GM19193 (cell line): ENCODE results near the gene TRIM23.
A peak's percentile ranks its signal among the peaks of the same experiment; 100 is the strongest.

Experiments
- POLR2A ChIP-seq: IDR thresholded peaks from 4 replicates; pipeline ENCODE4 v1.6.1; 2011; ENCODE audit not compliant: insufficient read depth, insufficient read length; ENCODE audit errors: extremely low read depth

The TRIM23 gene

GRCh38 chr5:65624025-65624570, at the start of gene TRIM23:
TSS of gene TRIM23 (minus strand) at chr5:65624333. CDS start at chr5:65624274, 59 bp downstream.
- TF ChIP-seq POLR2A, result peak; percentile 72

DNA sequence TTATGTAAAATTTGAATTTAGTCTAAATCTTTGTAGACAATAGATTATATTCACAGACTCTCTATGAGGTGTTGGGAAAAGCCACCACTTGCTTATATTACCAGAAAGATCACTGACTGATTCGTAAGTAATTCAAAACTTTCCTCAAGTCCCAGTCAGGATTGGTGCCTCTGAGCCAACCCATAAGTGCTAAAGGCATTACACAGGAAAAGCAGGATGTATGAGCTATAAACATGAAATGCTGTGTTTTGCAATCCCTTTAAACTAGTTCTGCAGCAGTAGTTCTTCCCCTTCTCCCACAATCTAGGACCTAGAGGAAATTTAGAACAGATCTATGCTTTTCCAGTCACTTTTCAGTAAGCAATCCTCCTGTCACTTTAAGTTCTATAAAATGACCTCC, 48.7 kb upstream of the TRIM23 start:
- TF ChIP-seq POLR2A, result no peak

DNA sequence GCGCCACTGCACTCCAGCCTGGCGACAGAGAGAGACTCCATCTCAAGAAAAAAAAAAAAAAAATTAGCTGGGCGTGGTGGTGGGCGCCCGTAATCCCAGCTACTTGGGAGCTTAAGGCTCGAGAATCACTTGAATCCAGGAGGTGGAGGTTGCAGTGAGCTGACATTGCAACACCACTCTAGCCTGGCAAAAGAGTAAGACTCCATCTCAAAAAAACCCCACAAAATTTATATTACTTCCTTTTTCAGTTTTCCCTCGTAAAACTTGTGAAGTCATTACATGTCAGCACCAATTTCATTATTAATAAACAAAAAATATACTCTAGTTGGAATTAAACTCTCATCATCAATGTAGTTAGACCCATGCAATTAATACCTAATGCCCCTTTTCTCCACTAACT, 44.6 kb upstream of the TRIM23 start:
- TF ChIP-seq POLR2A, result no peak

GRCh38 chr5:65663804-65664521, 39.8 kb upstream of the TRIM23 start:
- no peak for TF ChIP-seq POLR2A

GRCh38 chr5:65654713-65655112, 30.6 kb upstream of the TRIM23 start:
- no peak for TF ChIP-seq POLR2A

DNA sequence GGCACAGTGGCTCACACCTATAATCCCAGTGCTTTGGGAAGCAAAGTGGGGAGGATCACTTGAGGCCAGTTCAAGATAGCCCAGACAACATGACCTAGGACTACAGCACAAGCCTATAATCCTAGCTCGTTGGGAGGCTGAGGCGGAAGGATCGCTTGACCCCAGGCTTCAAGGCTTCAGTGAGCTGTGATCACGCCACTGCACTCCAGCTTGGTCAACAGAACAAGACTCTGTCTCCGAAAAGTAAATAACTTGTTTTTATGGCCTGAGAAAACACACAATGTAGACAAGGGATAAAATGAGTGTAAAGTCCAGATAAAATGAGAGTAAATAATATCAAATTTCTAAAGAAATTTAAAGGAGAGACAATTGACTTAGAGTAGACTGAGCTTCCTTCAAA, 27.0 kb upstream of the TRIM23 start:
- no peak for TF ChIP-seq POLR2A

GRCh38 chr5:65647941-65648340, 23.8 kb upstream of the TRIM23 start:
- TF ChIP-seq POLR2A, result no peak

- no peak for TF ChIP-seq POLR2A
These were observed 22.8 kb upstream of the TRIM23 start for GRCh38 chr5:65646938-65647337.

DNA sequence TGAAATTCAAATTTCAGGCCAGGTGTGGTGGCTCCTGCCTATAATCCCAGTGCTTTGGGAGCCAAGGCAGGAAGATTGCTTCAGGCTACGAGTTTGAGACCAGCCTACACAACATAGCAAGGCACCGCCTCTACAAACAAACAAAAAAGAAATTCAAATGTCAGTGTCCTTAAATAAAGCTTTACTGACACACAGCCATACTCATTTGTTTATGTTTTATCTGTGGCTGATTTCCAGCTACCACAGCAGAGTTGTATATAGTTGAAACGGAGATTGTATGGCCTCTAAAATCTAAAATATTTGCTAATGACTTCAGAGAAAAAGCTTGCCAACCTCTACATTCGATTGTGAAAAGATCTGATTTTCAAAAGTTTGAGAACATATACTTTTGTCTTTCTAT, 16.1 kb upstream of the TRIM23 start:
- TF ChIP-seq POLR2A, result no peak

DNA sequence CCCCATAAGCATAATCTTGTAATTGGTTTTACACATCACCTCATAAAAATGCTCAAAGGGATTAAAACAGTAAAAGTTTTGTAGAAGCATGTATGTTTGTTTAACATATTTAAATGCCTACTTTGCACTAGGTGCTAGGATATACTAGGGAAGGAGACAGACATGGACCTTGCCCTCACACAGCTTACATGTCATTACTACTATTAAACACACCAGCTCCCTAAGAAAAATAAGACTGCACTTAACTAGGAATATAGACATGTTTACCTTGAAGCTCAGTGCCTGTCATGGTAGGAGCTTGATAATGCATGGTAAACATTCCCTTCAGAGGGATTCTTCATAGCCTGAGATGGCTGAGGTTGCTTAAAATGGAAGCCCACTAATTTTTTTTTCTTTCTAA, 6.8 kb upstream of the TRIM23 start:
- TF ChIP-seq POLR2A, result no peak

DNA sequence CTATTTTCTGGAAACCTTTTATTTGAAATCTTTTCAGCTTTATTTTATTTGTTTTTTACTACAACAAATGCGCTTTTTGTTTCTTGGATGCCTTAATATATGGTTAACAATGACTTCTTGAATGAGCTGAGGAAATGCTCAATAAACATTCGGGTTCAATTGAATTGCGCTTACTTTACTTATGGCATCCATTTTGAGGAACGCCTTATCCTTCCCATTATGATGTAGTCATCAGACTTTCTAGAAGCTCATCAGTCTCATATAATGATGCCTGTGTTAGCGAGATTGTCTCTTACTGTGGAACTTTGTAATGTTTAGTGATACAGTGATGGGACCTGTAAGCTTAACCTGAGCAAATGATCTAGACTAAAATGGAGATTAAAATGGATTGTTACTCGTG, 1.6 kb upstream of the TRIM23 start:
- TF ChIP-seq POLR2A, result no peak

DNA sequence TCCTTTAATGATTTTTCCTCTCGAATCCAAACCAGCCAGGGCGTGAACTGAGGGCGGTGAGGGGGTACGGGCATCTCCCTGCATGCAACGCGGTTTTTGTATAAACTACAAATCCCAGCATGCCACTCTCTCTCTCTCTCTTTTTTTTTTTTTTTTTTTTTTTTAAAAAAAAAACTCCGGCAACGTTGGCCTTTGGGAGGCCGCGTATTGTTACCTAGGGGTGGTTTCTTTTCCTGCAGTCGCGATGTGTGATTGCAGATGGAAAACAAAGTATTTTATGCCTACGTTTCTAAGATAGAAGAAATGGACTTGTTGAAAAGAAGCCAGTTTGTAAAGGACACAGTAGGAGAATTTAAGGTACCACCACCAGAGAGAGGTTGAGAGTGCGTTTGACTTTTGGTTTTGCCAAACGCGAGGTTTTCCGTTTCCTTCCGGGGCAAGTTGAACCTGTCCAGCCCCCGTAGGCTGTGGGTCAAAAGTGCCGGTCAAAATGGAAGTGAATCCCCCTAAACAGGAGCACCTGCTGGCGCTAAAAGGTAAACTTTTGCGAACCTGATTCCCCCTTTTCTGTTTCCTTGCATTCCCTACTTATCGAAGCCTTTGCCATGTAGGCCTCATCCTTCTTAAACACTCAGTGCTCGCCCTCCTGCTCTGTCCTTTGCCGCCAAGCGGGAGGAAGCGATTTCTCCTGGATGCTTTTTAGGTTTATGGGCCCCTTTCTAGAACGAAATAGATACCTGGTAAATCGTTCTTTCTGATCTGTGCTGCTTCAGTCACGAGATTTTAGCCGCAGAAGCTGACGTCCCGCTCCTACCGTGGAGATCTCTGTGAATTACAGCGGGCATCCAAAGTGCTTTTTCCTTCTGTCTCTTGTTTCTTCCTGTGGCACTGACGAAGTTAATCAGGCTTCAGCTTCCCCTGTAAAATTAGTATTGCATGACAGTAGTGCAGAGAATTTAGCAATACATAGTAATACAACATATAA, 730 bp upstream of the TRIM23 start, which contains the start of the genes SHLD3 and TRAPPC13:
Gene SHLD3, plus strand, starts transcription at position 457 of the 985 bp plus-strand sequence. CDS start 4,561 bp downstream, outside the sequence.
Gene TRAPPC13, plus strand, starts transcription at position 457 of the 985 bp plus-strand sequence. Its CDS starts 34 bp downstream, at position 491.
- peak; percentile 68 for TF ChIP-seq POLR2A

DNA sequence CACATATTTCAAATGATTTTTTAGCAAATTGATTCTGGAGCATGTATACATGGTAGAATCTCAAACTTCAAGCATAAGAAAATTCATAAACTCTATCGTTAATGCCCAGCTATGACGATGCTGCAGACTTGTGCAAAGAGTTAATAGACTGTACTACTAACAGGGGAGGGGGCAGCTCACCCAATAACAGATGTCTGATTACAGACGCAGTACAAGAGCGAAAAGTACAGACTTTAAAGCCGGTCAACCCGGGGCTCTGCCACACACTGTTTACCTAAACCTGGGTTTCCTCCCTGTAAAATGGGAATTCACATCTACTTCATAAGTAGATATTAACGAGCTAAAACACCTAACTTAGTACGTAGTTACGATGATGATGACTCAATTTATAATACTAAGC, 651 bp downstream of the TRIM23 start:
- no peak for TF ChIP-seq POLR2A

- TF ChIP-seq POLR2A, result no peak
These were observed 4.1 kb downstream of the TRIM23 start for GRCh38 chr5:65620021-65620420.

- TF ChIP-seq POLR2A, result no peak
These were observed 11.7 kb downstream of the TRIM23 start for GRCh38 chr5:65612298-65612907.

GRCh38 chr5:65611524-65611923, 12.6 kb downstream of the TRIM23 start:
- TF ChIP-seq POLR2A, result no peak

DNA sequence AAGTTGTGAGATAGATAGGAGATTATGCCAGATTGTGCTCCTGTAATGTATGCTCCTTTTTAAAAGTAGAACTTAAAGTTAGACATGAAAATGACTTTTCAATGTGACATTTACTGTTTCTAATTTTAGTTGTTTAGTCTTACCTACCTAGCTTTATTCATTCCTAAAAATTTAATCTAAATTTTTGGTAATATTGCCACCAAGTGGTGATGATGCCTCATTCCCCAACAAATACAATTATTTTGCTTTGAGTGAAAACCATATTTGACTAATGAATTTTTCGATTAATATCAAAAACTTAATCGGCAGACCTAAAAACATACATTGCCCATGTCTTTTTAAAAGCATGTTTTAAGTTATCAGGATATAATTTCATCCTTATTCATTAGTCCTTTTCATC, 35.4 kb downstream of the TRIM23 start:
- TF ChIP-seq POLR2A, result no peak
